Breast epithelium (tissue), 3 donors: ENCODE data around the gene HDAC10.

Experiments
- POLR2A ChIP-seq: fragments of 450-650 bp; IDR thresholded peaks from one replicate; pipeline ENCODE4 v1.6.1; 2016; ENCODE audit warnings: antibody characterized with exemption, mild to moderate bottlenecking, moderate library complexity
- POLR2AphosphoS5 ChIP-seq, 3 donors: sonication (generic); formaldehyde crosslinking; IDR thresholded peaks; one replicate each; pipeline ENCODE4 v1.6.1; 2017; ENCODE audit warnings: antibody characterized with exemption in 3 of 3
- TF ChIP-seq, protein P1 (sequence below), 3 donors: fragments of 450-650 bp; IDR thresholded peaks; one replicate each; pipeline ENCODE4 v1.5.1; 2016 to 2017; ENCODE audit warnings: antibody characterized with exemption in 3 of 3, mild to moderate bottlenecking in 3 of 3, moderate library complexity in 3 of 3

DNA sequence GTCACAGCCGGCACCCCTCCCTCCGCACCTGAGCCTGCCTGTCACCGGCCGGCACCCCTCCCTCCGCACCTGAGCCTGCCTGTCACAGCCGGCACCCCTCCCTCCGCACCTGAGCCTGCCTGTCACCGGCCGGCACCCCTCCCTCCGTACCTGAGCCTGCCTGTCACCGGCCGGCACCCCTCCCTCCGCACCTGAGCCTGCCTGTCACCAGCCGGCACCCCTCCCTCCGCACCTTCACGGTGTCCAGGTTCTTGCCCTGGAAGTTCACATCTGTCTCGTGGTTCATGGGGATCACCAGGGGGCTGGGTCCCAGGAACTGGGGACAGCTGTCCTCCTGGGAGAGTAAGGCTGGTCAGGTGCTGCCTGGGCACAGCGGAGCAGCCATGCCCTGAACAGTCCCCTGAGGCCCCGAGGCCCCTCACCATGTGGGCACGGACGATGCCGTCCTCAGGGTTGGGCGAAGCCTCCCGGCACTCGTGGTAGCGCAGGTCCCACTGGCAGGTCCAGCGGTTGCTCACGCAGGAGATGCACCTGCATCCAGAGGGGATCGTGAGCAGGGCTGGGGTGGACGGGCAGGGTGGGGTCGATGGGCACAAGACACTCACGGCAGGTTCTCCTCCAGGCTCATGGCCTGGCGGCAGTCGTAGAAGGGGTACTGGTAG, 34.6 kb upstream of the HDAC10 start:
- TF ChIP-seq, protein P1, sequence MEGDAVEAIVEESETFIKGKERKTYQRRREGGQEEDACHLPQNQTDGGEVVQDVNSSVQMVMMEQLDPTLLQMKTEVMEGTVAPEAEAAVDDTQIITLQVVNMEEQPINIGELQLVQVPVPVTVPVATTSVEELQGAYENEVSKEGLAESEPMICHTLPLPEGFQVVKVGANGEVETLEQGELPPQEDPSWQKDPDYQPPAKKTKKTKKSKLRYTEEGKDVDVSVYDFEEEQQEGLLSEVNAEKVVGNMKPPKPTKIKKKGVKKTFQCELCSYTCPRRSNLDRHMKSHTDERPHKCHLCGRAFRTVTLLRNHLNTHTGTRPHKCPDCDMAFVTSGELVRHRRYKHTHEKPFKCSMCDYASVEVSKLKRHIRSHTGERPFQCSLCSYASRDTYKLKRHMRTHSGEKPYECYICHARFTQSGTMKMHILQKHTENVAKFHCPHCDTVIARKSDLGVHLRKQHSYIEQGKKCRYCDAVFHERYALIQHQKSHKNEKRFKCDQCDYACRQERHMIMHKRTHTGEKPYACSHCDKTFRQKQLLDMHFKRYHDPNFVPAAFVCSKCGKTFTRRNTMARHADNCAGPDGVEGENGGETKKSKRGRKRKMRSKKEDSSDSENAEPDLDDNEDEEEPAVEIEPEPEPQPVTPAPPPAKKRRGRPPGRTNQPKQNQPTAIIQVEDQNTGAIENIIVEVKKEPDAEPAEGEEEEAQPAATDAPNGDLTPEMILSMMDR (IDR thresholded peaks at IDR 0.05): no peak
- TF ChIP-seq POLR2A (no peak), POLR2AphosphoS5 (IDR thresholded peaks at IDR 0.05) (no peak)
